Germinal center (tissue), 1 donor: ENCODE data around the gene RTP3.
A peak's percentile ranks its signal among the peaks of the same experiment; 100 is the strongest.
"Not testable (repeated sequence)": the region's sequence is repeated elsewhere in the genome, so short reads cannot be mapped to it uniquely, and the experiment has no call there.

ENCODE experiments used
- DNase-seq: peaks from one replicate; pipeline ENCODE4 v3.0.0; 2012; ENCODE audit warnings: mixed read lengths, low spot score

Gene RTP3

GRCh38 chr3:46519952-46520351 lies 22.2 kb downstream of the RTP3 start:
- no peak for DNase-seq

GRCh38 chr3:46520531-46520930 lies 22.8 kb downstream of the RTP3 start:
- no peak for DNase-seq

- no peak for DNase-seq
Measured at GRCh38 chr3:46521096-46521495, 23.3 kb downstream of the RTP3 start.

- DNase-seq: not testable (repeated sequence)
Measured at GRCh38 chr3:46522201-46522600, 24.4 kb downstream of the RTP3 start.

GRCh38 chr3:46523556-46523955 lies 25.8 kb downstream of the RTP3 start:
- no peak for DNase-seq

GRCh38 chr3:46524008-46524407 lies 26.2 kb downstream of the RTP3 start:
- no peak for DNase-seq

GRCh38 chr3:46524832-46525231 lies 27.1 kb downstream of the RTP3 start:
- DNase-seq: no peak

- no peak for DNase-seq
Measured at GRCh38 chr3:46527239-46527638, 29.5 kb downstream of the RTP3 start.

GRCh38 chr3:46533091-46533490 lies 35.3 kb downstream of the RTP3 start:
- DNase-seq: no peak

GRCh38 chr3:46535746-46536145 lies 38.0 kb downstream of the RTP3 start:
- DNase-seq: no peak

- no peak for DNase-seq
Measured at GRCh38 chr3:46536758-46537157, 39.0 kb downstream of the RTP3 start.

GRCh38 chr3:46537316-46537715 lies 39.5 kb downstream of the RTP3 start:
- DNase-seq: no peak

GRCh38 chr3:46537779-46538178 lies 40.0 kb downstream of the RTP3 start:
- DNase-seq: no peak

GRCh38 chr3:46538425-46538802 lies 40.6 kb downstream of the RTP3 start:
- not testable (repeated sequence) for DNase-seq

GRCh38 chr3:46538803-46539442 lies 41.1 kb downstream of the RTP3 start:
- peak; percentile 80 for DNase-seq

- DNase-seq: no peak
Measured at GRCh38 chr3:46539443-46540005, 41.7 kb downstream of the RTP3 start.

- DNase-seq: no peak
Measured at GRCh38 chr3:46540550-46540949, 42.8 kb downstream of the RTP3 start.

GRCh38 chr3:46541835-46542234 lies 44.1 kb downstream of the RTP3 start:
- DNase-seq: peak; percentile 12

GRCh38 chr3:46542344-46542743 lies 44.6 kb downstream of the RTP3 start:
- DNase-seq: no peak

GRCh38 chr3:46542801-46543201 lies 45.0 kb downstream of the RTP3 start:
- DNase-seq: no peak

- DNase-seq: no peak
Measured at GRCh38 chr3:46544771-46545503, 47.2 kb downstream of the RTP3 start.

GRCh38 chr3:46545818-46546630 lies 48.2 kb downstream of the RTP3 start:
- no peak for DNase-seq
